ENCODE data around the gene IRGQ.
A peak's percentile ranks its signal among the peaks of the same experiment; 100 is the strongest.

IRGQ gene

GRCh38 chr19:43642531-43642930, 46.6 kb upstream of the IRGQ start:
- Histone ChIP-seq H3K4me3 (ENCODE audit: low read length) (no peak overlapping the region), H3K9me2 (replicated peaks; ENCODE audit: control insufficient read depth, low read length) (no peaks in the 10 kb centered on the region), H3F3A (ENCODE audit: control insufficient read depth, insufficient read depth) (no peaks in the 10 kb centered on the region), H3K27me3 (ENCODE audit: control insufficient read depth, low read length) (peaks cover 39% of the 10 kb centered on the region), H3K27ac (ENCODE audit: low read depth, low read length) (no peak overlapping the region), H4K20me1 (ENCODE audit: control insufficient read depth, insufficient read depth, low read depth, low read length) (peaks cover 6% of the 10 kb centered on the region; the same call in 1 of the 2 replicates), H3K4me2 (ENCODE audit: low read length) (no peak overlapping the region), H3K79me2 (ENCODE audit: control insufficient read depth, low read length) (no peaks in the 10 kb centered on the region), H3K36me3 (ENCODE audit: control insufficient read depth, low read length) (no peaks in the 10 kb centered on the region), H3K9me3 (ENCODE audit: control insufficient read depth, insufficient read depth, low read length) (no peaks in the 10 kb centered on the region), H3K4me1 (ENCODE audit: control insufficient read depth, low read length) (peaks cover 14% of the 10 kb centered on the region)
- no peak for TF ChIP-seq EZH2phosphoT487 (IDR thresholded peaks at IDR 0.05; ENCODE audit: borderline replicate concordance, low read length)
- TF ChIP-seq CTCF (IDR thresholded peaks at IDR 0.05; ENCODE audit: low read depth, low read length, poor library complexity, severe bottlenecking), result no peak

- H3K4me2 ChIP-seq (ENCODE audit: low read length), result no peak overlapping the region
- H3K27me3 ChIP-seq (ENCODE audit: control insufficient read depth, low read length), result peaks cover 47% of the 10 kb centered on the region
- no peak overlapping the region for H3K27ac ChIP-seq (ENCODE audit: low read depth, low read length)
- H4K20me1 ChIP-seq (ENCODE audit: control insufficient read depth, insufficient read depth, low read depth, low read length), result peaks cover 6% of the 10 kb centered on the region; the same call in 1 of the 2 replicates
- no peaks in the 10 kb centered on the region for H3K9me3 ChIP-seq (ENCODE audit: control insufficient read depth, insufficient read depth, low read length)
- no peaks in the 10 kb centered on the region for H3F3A ChIP-seq (ENCODE audit: control insufficient read depth, insufficient read depth)
- H3K4me1 ChIP-seq (ENCODE audit: control insufficient read depth, low read length), result peaks cover 14% of the 10 kb centered on the region
- H3K9me2 ChIP-seq (replicated peaks; ENCODE audit: control insufficient read depth, low read length), result no peaks in the 10 kb centered on the region
- TF ChIP-seq EZH2phosphoT487 (IDR thresholded peaks at IDR 0.05; ENCODE audit: borderline replicate concordance, low read length), result no peak
- H3K4me3 ChIP-seq (ENCODE audit: low read length), result no peak overlapping the region
- no peaks in the 10 kb centered on the region for H3K36me3 ChIP-seq (ENCODE audit: control insufficient read depth, low read length)
- no peaks in the 10 kb centered on the region for H3K79me2 ChIP-seq (ENCODE audit: control insufficient read depth, low read length)
Measured at GRCh38 chr19:43641333-43641732, 45.4 kb upstream of the IRGQ start.

- Histone ChIP-seq H4K20me1 (ENCODE audit: control insufficient read depth, insufficient read depth, low read depth, low read length) (peaks cover 6% of the 10 kb centered on the region; the same call in 1 of the 2 replicates), H3K9me2 (replicated peaks; ENCODE audit: control insufficient read depth, low read length) (no peaks in the 10 kb centered on the region), H3K4me2 (ENCODE audit: low read length) (peak overlapping the region; percentile 64; the same call in 1 of the 2 replicates), H3K9me3 (ENCODE audit: control insufficient read depth, insufficient read depth, low read length) (no peaks in the 10 kb centered on the region), H3K27me3 (ENCODE audit: control insufficient read depth, low read length) (peaks cover 47% of the 10 kb centered on the region), H3F3A (ENCODE audit: control insufficient read depth, insufficient read depth) (no peaks in the 10 kb centered on the region), H3K4me1 (ENCODE audit: control insufficient read depth, low read length) (peaks cover 18% of the 10 kb centered on the region), H3K4me3 (ENCODE audit: low read length) (peak overlapping the region; percentile 53), H3K27ac (ENCODE audit: low read depth, low read length) (no peak overlapping the region), H3K79me2 (ENCODE audit: control insufficient read depth, low read length) (no peaks in the 10 kb centered on the region), H3K36me3 (ENCODE audit: control insufficient read depth, low read length) (no peaks in the 10 kb centered on the region)
- TF ChIP-seq CTCF (IDR thresholded peaks at IDR 0.05; ENCODE audit: low read depth, low read length, poor library complexity, severe bottlenecking), result no peak
- TF ChIP-seq EZH2phosphoT487 (IDR thresholded peaks at IDR 0.05; ENCODE audit: borderline replicate concordance, low read length), result no peak
Measured at GRCh38 chr19:43640424-43640757, 44.5 kb upstream of the IRGQ start.

- Histone ChIP-seq H3K27ac (ENCODE audit: low read depth, low read length) (no peak within 1 kb of the TSS), H3K4me2 (ENCODE audit: low read length) (peak within 1 kb of the TSS; percentile 64), H3K36me3 (ENCODE audit: control insufficient read depth, low read length) (no peaks in the 10 kb centered on the region), H3K9me2 (replicated peaks; ENCODE audit: control insufficient read depth, low read length) (no peaks in the 10 kb centered on the region), H4K20me1 (ENCODE audit: control insufficient read depth, insufficient read depth, low read depth, low read length) (peaks cover 6% of the 10 kb centered on the region; the same call in 1 of the 2 replicates), H3K79me2 (ENCODE audit: control insufficient read depth, low read length) (no peaks in the 10 kb centered on the region), H3F3A (ENCODE audit: control insufficient read depth, insufficient read depth) (no peaks in the 10 kb centered on the region), H3K4me3 (ENCODE audit: low read length) (peak within 1 kb of the TSS; percentile 53), H3K27me3 (ENCODE audit: control insufficient read depth, low read length) (peaks cover 47% of the 10 kb centered on the region), H3K9me3 (ENCODE audit: control insufficient read depth, insufficient read depth, low read length) (no peaks in the 10 kb centered on the region), H3K4me1 (ENCODE audit: control insufficient read depth, low read length) (peaks cover 24% of the 10 kb centered on the region)
- TF ChIP-seq EZH2phosphoT487 (IDR thresholded peaks at IDR 0.05; ENCODE audit: borderline replicate concordance, low read length) (no peak), CTCF (IDR thresholded peaks at IDR 0.05; ENCODE audit: low read depth, low read length, poor library complexity, severe bottlenecking) (no peak)
Measured at GRCh38 chr19:43639519-43640423, 43.8 kb upstream of the IRGQ start, which contains the start of gene CADM4. TSS of gene CADM4 (minus strand) at chr19:43639850. CDS start at chr19:43639790, 60 bp downstream.

Data from DOHH2 (cell line).